OCI-LY1 (cell line): ENCODE measurements around the gene CLCA4.

Source experiments
- CTCF ChIP-seq: fragments of 200-600 bp; sonication (generic), shearing (Covaris generic); IDR thresholded peaks from 2 replicates; pipeline ENCODE4 v1.5.1; 2017; ENCODE audit warnings: mild to moderate bottlenecking, antibody characterized with exemption, low read length, moderate library complexity, mixed read lengths
- EZH2 ChIP-seq: fragments of 200-600 bp; sonication (generic), shearing (Covaris generic); IDR thresholded peaks from 2 replicates; pipeline ENCODE4 v1.8.0; 2017; ENCODE audit warnings: borderline replicate concordance, mixed run types, mild to moderate bottlenecking, antibody characterized with exemption, low read length, moderate library complexity, mixed read lengths

GRCh38 chr1:86621286-86621685 is 74.4 kb downstream of the CLCA4 start:
- TF ChIP-seq CTCF (0 out of 2 replicates have a peak, but pooled peaks have one; percentile 6), EZH2 (no peak)
